ENCODE measurements around the gene ALG13.
"Not testable (repeated sequence)": the region's sequence is repeated elsewhere in the genome, so short reads cannot be mapped to it uniquely, and the experiment has no call there.

Gene ALG13

GRCh38 chrX:111680988-111681779, at the start of gene ALG13:
TSS of gene ALG13 (plus strand) at chrX:111681170. CDS start at chrX:111681219, 49 bp downstream.
- TF ChIP-seq, protein P1, sequence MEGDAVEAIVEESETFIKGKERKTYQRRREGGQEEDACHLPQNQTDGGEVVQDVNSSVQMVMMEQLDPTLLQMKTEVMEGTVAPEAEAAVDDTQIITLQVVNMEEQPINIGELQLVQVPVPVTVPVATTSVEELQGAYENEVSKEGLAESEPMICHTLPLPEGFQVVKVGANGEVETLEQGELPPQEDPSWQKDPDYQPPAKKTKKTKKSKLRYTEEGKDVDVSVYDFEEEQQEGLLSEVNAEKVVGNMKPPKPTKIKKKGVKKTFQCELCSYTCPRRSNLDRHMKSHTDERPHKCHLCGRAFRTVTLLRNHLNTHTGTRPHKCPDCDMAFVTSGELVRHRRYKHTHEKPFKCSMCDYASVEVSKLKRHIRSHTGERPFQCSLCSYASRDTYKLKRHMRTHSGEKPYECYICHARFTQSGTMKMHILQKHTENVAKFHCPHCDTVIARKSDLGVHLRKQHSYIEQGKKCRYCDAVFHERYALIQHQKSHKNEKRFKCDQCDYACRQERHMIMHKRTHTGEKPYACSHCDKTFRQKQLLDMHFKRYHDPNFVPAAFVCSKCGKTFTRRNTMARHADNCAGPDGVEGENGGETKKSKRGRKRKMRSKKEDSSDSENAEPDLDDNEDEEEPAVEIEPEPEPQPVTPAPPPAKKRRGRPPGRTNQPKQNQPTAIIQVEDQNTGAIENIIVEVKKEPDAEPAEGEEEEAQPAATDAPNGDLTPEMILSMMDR (IDR thresholded peaks at IDR 0.05; ENCODE audit: low read depth, low read length) = peak; percentile 56
- peak; percentile 92 to 95 for DNase-seq (ENCODE audit: low read depth in 2 of 2)
- H3K4me3 ChIP-seq (replicated peaks in 1 of 2; ENCODE audit: low read depth in 2 of 2, low read length in 2 of 2) = peak within 1 kb of the TSS; percentile 75 to 76

DNA sequence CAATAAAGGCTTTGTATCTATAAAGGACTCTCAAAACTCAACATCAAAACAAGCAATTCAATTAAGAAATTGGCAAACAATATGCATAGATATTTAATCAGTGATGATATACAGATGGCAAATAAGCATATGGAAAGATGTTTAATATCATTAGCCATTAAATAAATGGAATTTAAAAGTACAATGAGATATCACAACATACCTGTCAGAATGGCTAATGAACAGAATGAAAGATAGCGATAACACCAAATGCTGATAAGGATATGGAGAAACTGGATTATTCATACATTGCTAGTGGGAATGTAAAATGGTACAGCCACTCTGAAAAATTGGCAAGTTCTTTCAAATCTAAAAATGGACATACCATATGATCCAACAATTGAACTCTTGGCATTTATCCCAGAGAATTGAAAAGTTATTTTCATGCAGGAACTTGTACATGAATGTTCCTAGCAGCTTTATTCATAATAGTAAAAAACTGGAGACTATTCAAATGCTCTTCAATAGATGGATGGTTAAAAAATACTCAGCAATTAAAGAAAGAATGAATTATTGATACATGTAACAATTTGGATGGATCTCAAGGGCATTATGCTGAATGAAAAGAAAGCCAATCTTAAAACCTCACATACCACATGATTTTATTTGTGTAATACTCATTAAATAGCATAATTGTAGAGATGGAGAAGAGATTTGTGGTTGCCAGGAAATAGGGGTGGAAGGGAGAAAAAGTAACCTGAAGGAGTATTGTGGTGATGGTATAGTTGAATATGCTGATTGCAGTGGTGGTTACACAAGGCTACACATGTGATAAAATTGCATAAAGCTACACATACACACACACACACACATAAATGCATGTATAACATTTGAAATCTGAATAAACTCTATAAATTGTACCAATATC, 45.9 kb upstream of the ALG13 start:
- peak in 1 of 2 donors; percentile 4 for DNase-seq (ENCODE audit: low read depth in 2 of 2)
- TF ChIP-seq, protein P1 (IDR thresholded peaks at IDR 0.05; ENCODE audit: low read depth, low read length) = no peak

DNA sequence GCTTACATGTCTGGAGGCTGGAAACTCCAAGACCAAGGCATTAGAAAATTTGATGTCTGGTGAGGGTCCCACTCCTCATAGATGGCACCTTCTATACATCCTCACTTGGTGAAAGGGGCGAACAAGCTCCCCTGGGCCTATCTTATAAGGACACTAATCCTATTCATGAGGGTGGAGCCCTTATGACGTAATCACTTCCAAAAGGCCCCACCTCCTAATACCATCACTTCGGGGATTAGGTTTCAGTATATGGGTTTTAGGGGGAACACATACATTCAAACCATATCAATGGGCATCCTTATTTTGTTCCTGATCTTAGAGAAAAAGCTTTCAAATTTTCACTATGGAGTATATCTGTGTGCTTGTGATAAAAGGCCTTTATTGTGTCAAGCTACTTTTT, 39.0 kb upstream of the ALG13 start:
- H3K4me3 ChIP-seq (replicated peaks in 1 of 2; ENCODE audit: low read depth in 2 of 2, low read length in 2 of 2) = no peak overlapping the region
- TF ChIP-seq, protein P1 (IDR thresholded peaks at IDR 0.05; ENCODE audit: low read depth, low read length) = no peak
- DNase-seq (ENCODE audit: low read depth in 2 of 2) = no peak

More for the DNA sequence above, 45.9 kb upstream of the ALG13 start:
- H3K4me3 ChIP-seq (replicated peaks in 1 of 2; ENCODE audit: low read depth in 2 of 2, low read length in 2 of 2) = no peak overlapping the region

DNA sequence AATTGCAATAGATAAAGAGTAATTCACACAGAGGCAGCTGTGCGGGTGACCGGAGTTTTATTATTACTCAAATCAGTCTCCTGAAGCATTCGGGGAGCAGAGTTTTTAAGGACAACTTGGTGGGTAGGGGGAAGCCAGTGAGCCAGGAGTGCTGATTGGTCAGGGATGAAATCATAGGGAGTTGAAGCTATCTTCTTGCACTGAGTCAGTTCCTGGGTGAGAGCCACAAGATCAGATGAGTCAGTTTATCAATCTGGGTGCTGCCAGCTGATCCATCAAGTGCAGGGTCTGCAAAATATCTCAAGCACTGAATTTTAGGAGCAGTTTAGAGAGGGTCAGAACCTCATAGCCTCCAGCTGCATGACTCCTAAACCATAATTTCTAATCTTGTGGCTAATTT, 35.8 kb upstream of the ALG13 start:
- not testable (repeated sequence) for H3K4me3 ChIP-seq (replicated peaks in 1 of 2; ENCODE audit: low read depth in 2 of 2, low read length in 2 of 2)
- DNase-seq (ENCODE audit: low read depth in 2 of 2) = peak in 1 of 2 donors; percentile 2

DNA sequence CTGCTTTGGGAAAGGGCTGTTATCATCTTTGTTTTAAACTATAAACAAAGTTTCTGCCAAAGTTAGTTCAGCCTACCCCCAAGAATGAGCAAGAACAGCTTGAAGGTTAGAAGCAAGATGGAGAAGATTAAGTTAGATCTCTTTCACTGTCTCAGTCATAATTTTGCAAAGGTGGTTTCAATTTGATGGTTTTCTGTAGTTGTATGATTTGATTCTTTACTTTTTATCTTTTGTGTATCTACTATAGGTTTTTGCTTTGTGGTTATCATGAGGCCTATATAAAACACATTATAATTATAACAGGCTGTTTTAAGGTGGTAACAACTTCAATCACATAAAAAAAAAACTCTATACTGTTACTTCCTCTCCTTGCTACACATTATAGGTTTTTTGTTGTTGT, 35.4 kb upstream of the ALG13 start:
- TF ChIP-seq, protein P1 (IDR thresholded peaks at IDR 0.05; ENCODE audit: low read depth, low read length) = no peak
- H3K4me3 ChIP-seq (replicated peaks in 1 of 2; ENCODE audit: low read depth in 2 of 2, low read length in 2 of 2) = no peak overlapping the region
- no peak for DNase-seq (ENCODE audit: low read depth in 2 of 2)

- DNase-seq (ENCODE audit: low read depth in 2 of 2) = no peak
- TF ChIP-seq, protein P1 (IDR thresholded peaks at IDR 0.05; ENCODE audit: low read depth, low read length) = no peak
- no peak overlapping the region for H3K4me3 ChIP-seq (replicated peaks in 1 of 2; ENCODE audit: low read depth in 2 of 2, low read length in 2 of 2)
Observed at GRCh38 chrX:111646515-111646914, 34.5 kb upstream of the ALG13 start.

DNA sequence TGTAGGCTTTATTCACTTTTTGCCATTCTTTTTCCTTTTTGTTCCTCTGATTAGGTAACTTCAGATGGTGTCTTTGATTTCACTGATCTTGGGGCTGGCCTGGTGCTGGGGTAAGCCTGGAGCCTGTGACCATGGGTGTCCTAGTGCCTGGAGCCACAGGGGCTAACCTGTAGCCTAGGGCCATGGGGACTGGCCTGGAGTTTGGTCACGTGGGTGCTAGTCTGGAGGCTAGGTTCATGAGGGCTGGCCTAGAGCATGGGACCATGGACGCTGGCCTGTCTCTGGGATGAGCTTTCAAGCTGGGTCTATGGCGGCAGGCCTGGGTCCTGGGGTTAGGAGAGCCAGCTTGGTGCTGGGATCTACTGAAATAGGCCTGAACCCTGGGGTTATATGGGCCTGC, 32.2 kb upstream of the ALG13 start:
- no peak for DNase-seq (ENCODE audit: low read depth in 2 of 2)
- TF ChIP-seq, protein P1 (IDR thresholded peaks at IDR 0.05; ENCODE audit: low read depth, low read length) = no peak
- H3K4me3 ChIP-seq (replicated peaks in 1 of 2; ENCODE audit: low read depth in 2 of 2, low read length in 2 of 2) = no peak overlapping the region

Measured in cardiac fibroblast (primary cell).